RCC 7860 (cell line): ENCODE measurements around the gene TRMT6.

Experiments used
- DNase-seq: peaks from one replicate; pipeline ENCODE4 v3.0.0-alpha.2; 2015; ENCODE audit warnings: low spot score
- FAIRE-seq: peaks from 2 replicates; lab custom pipeline; 2012; peaks lifted over from hg19 to GRCh38; lab: Jason Lieb, UNC

The TRMT6 gene

DNA sequence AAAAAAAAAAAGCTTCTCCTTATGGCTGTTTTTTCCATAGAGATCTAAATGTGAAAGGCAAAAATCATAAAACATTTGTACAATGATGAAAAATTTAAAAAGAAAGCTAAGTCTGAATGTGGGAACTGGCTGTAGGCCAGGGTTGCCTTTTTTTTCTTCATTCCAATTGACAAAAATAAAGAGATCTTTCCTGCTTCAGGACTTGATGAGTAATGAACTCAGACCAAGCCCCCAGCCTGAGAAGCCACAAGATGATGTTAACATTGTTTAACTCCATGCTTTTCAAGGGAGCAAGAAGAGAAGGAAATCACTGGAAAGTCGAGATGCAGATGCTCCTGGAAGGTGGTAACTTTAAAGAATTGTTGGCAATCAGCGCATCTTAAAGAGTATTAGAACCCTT, 41.4 kb downstream of the TRMT6 start:
- DNase-seq (no peak), FAIRE-seq (no peak)

DNA sequence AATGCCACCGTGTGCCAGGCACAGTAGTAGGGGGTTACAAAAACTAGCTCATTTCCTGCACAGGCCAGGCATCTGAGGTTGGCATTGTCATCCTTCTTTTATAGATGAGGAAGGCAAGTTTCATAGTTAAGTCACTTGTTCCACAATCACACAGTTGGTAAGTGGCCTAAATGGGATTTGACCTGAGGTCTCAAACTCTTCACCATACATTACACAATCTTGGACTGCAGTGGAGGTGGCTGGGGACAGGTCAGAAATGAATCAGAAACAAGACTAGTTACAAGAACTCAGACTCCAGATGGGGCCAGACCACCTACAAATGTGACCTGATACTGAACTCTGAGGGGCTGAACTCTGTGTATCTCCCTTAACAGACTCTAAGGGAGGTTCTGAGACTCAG, 49.4 kb downstream of the TRMT6 start:
- FAIRE-seq (no peak), DNase-seq (no peak)

DNA sequence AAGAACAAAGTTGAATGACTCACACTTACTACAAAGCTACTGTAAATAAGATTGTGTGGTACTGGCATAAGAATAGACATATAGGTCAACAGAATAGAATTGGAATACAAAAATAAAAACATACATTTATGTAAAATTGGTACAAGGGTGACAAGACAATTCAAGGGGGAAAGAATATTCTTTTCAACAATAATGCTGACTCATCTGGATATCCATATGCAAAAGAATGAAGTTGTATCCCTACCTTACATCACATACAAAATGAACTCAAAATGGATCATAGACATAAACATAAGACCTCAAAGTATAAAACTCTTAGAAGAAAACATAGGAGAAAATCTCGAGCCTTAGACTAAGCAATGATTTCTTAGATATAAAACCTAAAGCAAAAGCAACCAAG, 50.9 kb downstream of the TRMT6 start:
- FAIRE-seq (no peak), DNase-seq (no peak)

DNA sequence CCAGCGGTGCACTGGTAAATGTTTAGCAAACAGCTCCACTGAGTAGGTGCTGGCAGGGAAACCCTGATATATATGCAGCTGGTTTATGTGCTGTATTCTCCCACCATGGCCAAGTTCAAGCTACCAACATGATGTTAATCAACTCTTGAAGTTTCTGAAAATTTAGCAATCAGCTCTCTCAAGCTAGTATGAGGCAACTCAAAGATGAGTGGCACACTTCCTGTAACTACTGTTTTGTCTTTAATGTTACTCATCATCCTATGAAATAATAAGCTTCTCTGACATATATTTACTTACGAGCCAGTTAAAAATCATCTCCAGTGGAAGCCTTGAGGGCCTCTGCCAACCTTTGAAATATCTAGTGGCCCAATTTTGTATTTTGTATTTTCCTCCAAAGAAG, 54.7 kb downstream of the TRMT6 start:
- FAIRE-seq (no peak), DNase-seq (no peak)

DNA sequence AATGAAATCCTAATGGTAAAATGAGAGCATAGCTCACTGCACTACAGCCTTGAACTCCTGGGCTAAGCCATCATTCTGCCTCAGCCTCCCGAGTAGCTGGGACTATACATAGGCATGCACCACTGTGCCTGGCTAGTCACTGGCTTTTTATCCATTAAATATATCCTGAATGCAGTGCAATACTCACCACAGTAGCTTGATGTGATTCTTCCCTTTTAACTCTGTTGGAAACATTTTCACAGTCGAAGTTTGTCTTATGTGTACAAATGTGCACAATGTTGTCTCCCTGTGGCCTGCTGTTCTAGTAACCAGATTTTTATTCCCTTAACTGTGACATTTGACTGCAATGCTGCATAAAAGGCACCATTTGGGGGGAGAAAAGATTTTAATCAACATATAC, 56.7 kb downstream of the TRMT6 start:
- no peak for DNase-seq
- no peak for FAIRE-seq

DNA sequence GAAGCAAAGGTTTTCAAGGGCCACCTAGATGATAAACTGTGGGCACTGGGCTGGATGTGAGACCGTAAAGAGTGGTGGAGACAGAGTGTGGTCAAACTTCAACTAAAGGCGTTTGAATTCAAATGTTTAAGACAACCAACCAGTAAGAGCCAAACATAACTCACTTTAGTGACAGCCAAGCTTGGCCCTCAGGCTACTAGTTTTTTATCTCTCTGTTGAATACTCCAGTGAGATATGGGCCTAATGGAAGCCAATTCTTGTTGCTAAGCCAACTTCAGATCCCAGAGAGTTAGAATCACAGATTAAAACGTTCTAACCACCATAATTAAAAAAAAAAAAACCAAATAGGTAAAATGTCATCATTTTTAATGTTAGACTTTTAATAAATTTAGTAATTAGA, 57.3 kb downstream of the TRMT6 start:
- DNase-seq: no peak
- no peak for FAIRE-seq

DNA sequence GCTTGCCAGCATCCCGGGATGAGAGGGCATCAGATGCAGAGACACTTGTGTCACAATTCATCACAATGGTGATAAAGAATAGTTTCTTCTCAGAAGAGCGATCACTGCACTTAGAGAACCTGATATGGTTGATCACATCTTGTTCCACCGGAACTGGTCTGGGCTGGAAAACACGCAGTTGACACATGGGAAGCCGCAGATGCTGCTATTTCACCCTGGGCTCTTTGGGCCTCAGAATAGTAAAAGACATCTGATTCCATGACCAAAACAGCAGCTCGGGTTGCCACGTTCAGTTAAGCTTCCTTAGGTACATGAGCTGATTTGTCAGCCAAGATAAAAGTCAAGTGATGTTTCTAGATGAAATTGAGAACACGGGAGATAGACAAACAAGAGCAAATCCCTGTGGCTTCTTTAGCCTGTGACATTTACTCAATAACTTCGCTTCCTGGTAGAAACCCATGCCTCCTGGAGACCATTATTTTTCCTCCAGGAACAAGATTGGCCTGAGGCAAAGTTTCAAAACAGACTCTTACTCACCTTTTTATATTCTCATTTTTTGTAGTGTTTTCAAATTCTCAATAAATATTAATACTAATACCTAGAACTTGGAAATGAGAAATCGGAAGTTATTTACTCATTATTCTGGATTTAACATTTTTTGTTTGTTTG, 59.4 kb downstream of the TRMT6 start:
- FAIRE-seq: no peak

DNA sequence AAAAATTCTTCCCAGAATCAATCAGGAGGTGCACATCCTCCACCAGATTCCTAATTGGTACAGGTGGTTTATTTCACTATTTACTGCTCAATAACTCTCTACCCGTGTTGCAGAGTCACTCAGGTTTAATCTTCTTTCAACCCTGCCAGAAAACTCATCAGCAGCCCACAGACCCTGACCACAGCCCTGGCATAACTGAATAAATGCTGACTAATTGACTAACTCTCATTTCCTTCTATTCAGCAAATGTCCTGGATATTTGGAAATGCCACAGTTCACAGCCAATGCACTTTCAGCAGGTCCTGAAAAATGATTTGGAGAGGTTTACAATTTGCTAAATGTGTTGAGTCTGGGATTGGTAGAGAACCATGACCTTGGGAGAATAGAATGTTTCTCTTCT, 62.3 kb downstream of the TRMT6 start:
- DNase-seq (no peak), FAIRE-seq (no peak)

More for the DNA sequence above, 59.4 kb downstream of the TRMT6 start:
- no peak for DNase-seq

DNA sequence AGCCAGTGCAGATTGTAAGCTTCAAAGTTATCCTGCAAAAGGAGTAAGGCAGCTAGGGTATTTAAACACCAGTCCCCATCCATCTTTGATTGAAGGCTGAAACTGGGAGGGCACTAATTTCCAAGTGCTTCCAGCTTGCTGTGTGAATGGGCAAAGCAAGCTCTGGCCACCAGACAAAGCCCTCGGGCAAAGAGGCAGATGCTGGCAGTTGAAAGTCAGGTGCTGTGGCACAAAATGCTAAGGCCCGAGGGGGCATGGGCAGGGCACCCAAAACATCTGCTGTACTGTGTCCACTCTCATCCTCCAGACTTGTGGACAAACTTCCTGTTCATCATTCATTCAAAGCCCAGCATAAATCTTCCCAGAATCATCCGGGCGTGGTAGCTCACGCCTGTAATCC, 62.9 kb downstream of the TRMT6 start:
- DNase-seq: no peak
- no peak for FAIRE-seq
